K562 (cell line): Measurements from ENCODE around the gene BZW2. TPM values are rescaled to one million over a fixed set of nuclear protein-coding genes. Genes with fewer than 3 reads are reported as not detected.

ENCODE experiments used
- ARID1B ChIP-seq: fragments of 450-650 bp; IDR thresholded peaks from 2 replicates; pipeline ENCODE4 v1.6.1; 2016; ENCODE audit warnings: antibody characterized with exemption, mild to moderate bottlenecking, inconsistent platforms
- CEBPB ChIP-seq: fragments of 450-650 bp; IDR thresholded peaks from 2 replicates; pipeline ENCODE4 v1.6.1; 2016; ENCODE audit warnings: missing genetic modification characterization, missing compliant biosample characterization
- ETV6 ChIP-seq, 3 experiments: fragments of 150-350 bp in 1 of 3; sonication (generic) in 1 of 3; formaldehyde crosslinking in 1 of 3; IDR thresholded peaks; 2 replicates each; pipeline versions ENCODE4 v1.6.1 to v1.8.0; 2014 to 2022; ENCODE audit warnings: borderline replicate concordance in 2 of 3, low read depth in 2 of 3, antibody characterized with exemption in 1 of 3, low read length in 1 of 3, mild to moderate bottlenecking in 1 of 3, missing genetic modification reagents in 1 of 3
- HDAC3 ChIP-seq: fragments of 450-650 bp; IDR thresholded peaks from 2 replicates; pipeline ENCODE4 v1.6.1; 2018; ENCODE audit warnings: borderline replicate concordance, mild to moderate bottlenecking, moderate library complexity; ENCODE audit not compliant: partially characterized antibody
- HNRNPK ChIP-seq: fragments of 200-400 bp; formaldehyde crosslinking; IDR thresholded peaks from one replicate; pipeline ENCODE4 v1.6.1; 2018; ENCODE audit warnings: mild to moderate bottlenecking, low read depth, low read length; ENCODE audit not compliant: poor library complexity, severe bottlenecking
- MAFF ChIP-seq: IDR thresholded peaks from 2 replicates; pipeline ENCODE4 v1.6.1; 2012; ENCODE audit warnings: low read length, improper control_type of control experiment
- MAZ ChIP-seq, 2 experiments: fragments of 450-650 bp in 1 of 2; sonication (generic) in 1 of 2; formaldehyde crosslinking; IDR thresholded peaks in 1 of 2; conservative IDR thresholded peaks in 1 of 2; 2 replicates each; pipeline versions ENCODE4 v1.4.0 to v1.5.0; 2020; ENCODE audit warnings: mild to moderate bottlenecking in 1 of 2, missing genetic modification reagents in 1 of 2
- POLR2A ChIP-seq: fragments of 450-650 bp; conservative IDR thresholded peaks from 2 replicates; pipeline ENCODE4 v1.6.1; 2016
- SMAD2 ChIP-seq: fragments of 150-350 bp; IDR thresholded peaks from 2 replicates; pipeline ENCODE4 v1.6.1; 2014; ENCODE audit warnings: low read depth, mild to moderate bottlenecking, low read length
- SNRNP70 ChIP-seq: fragments of 200-400 bp; formaldehyde crosslinking; optimal IDR thresholded peaks from 2 replicates; pipeline ENCODE3; 2017; ENCODE audit warnings: low read depth, low read length
- SPI1 ChIP-seq: IDR thresholded peaks from 2 replicates; pipeline ENCODE4 v1.6.1; 2011; ENCODE audit warnings: low read depth, low read length, control low read depth, borderline replicate concordance
- ZBED1 ChIP-seq: IDR thresholded peaks from 2 replicates; pipeline ENCODE4 v1.6.1; 2014
- ZNF124 ChIP-seq: sonication (generic); formaldehyde crosslinking; IDR thresholded peaks from 2 replicates; pipeline ENCODE4 v1.8.1; 2022; ENCODE audit warnings: missing genetic modification reagents
- ZNF274 ChIP-seq: IDR thresholded peaks from 2 replicates; pipeline ENCODE4 v1.6.1; 2011; ENCODE audit warnings: low read depth, mild to moderate bottlenecking, low read length, moderate library complexity, borderline replicate concordance
- polyA plus RNA-seq, 8 experiments: library from polyadenylated mRNA; depleted of rRNA in 4 of 8; stranded (reverse) in 5 of 8; unstranded in 3 of 8; fragments of >200 nt; fragmentation: Nextera tagmentation in 2 of 8; fragmentation: Illumina TruSeq in 1 of 8; extraction: Ambion mirVana in 2 of 8; extraction: Trizol in 1 of 8; gene quantifications; 2 replicates each; pipeline versions ENCODE4 v1.2.1 to v1.2.3, GENCODE V29; 2011 to 2014; ENCODE audit warnings: inconsistent platforms in 1 of 8, missing spikeins in 1 of 8
- total RNA-seq, 7 experiments: library from RNA; depleted of rRNA in 6 of 7; stranded (reverse); fragments of >200 nt in 6 of 7; fragmentation: Illumina TruSeq in 2 of 7; extraction: Trizol in 2 of 7; gene quantifications; 2 replicates each; pipeline versions ENCODE4 v1.2.1 to v1.2.3, GENCODE V29; 2011 to 2021; ENCODE audit warnings: low replicate concordance in 1 of 7
- TF ChIP-seq, protein P1 (sequence below): fragments of 250-450 bp; sonication (Bioruptor Pico); IDR thresholded peaks from 2 replicates; pipeline ENCODE4 v1.5.0; 2021
- TF ChIP-seq, protein P2 (sequence below): IDR thresholded peaks from 2 replicates; pipeline ENCODE4 v1.6.1; 2016; ENCODE audit warnings: missing genetic modification characterization, missing compliant biosample characterization
- TF ChIP-seq, protein P3 (sequence below), 2 experiments: fragments of 450-650 bp; IDR thresholded peaks; 2 replicates each; pipeline ENCODE4 v1.6.1; 2016; ENCODE audit warnings: mild to moderate bottlenecking in 2 of 2, borderline replicate concordance in 1 of 2, low read depth in 1 of 2, moderate library complexity in 1 of 2

Gene BZW2
- total and polyA plus RNA-seq, 9 of the 15 experiments (the other 6 are each of a cell fraction or from before 2014, with no cell fraction given), result 140 to 316 (median 173) TPM

DNA sequence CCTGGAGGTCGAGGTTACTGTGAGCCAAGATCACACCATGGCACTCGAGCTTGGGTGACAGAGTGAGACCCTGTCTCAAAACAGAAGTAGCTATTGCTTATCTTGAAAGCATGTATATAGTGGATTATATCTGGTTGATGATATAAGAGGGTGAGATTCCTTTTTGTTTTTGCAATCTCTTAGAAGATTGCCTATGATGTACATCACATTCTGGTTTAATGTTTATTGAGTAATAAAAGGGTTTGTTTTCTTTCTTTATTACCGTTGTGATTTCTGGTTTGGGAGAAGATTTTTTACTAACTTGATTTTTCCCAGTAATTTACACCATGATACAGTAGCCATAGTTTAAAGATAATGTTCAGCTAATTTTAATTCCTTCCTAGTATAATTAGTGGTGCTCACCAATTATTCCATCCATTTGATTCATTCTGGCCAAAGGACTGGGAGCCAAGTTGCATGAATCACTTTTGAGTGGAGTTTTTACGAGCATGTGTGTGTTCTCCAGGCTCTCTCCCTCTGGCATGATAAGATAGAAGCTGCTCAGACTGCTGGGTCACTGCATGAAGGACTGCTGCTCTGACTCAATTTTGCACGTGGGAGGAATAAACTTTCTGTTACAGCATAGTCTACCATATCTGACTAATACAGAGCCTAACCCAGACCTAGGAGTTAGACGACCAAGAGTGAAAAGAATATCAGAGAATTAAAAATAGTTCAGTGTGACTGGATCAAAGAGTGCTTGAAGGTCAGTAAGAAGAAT is 94.1 kb downstream of the BZW2 start (continued):
- TF ChIP-seq MAZ (CRISPR knock-in tag; conservative IDR thresholded peaks at IDR 0.05 in 1 of 2, IDR thresholded peaks at IDR 0.05 in 1 of 2) (0 out of 4 replicates have a peak, but pooled peaks of 1 of the 2 experiments have one; percentile 46), SMAD2 (no peak), POLR2A (no peak), ARID1B (peak; percentile 98), CEBPB (tag) (peak; percentile 84), ETV6 (IDR thresholded peaks at IDR 0.05; ENCODE audit: borderline replicate concordance in 1 of 2, low read depth in 2 of 2, low read length in 1 of 2) (no peak), ETV6 (CRISPR knock-in tag; IDR thresholded peaks at IDR 0.05; ENCODE audit: borderline replicate concordance) (no peak), SNRNP70 (no peak), HDAC3 (peak; percentile 94), ZBED1 (peak; percentile 71; the same call in 1 of the 2 replicates), ZNF124 (CRISPR knock-in tag) (no peak), MAFF (peak; percentile 78), HNRNPK (no peak), ZNF274 (peak; percentile 33; the same call in 1 of the 2 replicates), SPI1 (no peak)
- TF ChIP-seq, protein P1, sequence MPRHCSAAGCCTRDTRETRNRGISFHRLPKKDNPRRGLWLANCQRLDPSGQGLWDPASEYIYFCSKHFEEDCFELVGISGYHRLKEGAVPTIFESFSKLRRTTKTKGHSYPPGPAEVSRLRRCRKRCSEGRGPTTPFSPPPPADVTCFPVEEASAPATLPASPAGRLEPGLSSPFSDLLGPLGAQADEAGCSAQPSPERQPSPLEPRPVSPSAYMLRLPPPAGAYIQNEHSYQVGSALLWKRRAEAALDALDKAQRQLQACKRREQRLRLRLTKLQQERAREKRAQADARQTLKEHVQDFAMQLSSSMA (CRISPR knock-in tag), result no peak
- TF ChIP-seq, protein P2, sequence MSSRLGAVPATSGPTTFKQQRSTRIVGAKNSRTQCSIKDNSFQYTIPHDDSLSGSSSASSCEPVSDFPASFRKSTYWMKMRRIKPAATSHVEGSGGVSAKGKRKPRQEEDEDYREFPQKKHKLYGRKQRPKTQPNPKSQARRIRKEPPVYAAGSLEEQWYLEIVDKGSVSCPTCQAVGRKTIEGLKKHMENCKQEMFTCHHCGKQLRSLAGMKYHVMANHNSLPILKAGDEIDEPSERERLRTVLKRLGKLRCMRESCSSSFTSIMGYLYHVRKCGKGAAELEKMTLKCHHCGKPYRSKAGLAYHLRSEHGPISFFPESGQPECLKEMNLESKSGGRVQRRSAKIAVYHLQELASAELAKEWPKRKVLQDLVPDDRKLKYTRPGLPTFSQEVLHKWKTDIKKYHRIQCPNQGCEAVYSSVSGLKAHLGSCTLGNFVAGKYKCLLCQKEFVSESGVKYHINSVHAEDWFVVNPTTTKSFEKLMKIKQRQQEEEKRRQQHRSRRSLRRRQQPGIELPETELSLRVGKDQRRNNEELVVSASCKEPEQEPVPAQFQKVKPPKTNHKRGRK, result no peak
- TF ChIP-seq, protein P3, sequence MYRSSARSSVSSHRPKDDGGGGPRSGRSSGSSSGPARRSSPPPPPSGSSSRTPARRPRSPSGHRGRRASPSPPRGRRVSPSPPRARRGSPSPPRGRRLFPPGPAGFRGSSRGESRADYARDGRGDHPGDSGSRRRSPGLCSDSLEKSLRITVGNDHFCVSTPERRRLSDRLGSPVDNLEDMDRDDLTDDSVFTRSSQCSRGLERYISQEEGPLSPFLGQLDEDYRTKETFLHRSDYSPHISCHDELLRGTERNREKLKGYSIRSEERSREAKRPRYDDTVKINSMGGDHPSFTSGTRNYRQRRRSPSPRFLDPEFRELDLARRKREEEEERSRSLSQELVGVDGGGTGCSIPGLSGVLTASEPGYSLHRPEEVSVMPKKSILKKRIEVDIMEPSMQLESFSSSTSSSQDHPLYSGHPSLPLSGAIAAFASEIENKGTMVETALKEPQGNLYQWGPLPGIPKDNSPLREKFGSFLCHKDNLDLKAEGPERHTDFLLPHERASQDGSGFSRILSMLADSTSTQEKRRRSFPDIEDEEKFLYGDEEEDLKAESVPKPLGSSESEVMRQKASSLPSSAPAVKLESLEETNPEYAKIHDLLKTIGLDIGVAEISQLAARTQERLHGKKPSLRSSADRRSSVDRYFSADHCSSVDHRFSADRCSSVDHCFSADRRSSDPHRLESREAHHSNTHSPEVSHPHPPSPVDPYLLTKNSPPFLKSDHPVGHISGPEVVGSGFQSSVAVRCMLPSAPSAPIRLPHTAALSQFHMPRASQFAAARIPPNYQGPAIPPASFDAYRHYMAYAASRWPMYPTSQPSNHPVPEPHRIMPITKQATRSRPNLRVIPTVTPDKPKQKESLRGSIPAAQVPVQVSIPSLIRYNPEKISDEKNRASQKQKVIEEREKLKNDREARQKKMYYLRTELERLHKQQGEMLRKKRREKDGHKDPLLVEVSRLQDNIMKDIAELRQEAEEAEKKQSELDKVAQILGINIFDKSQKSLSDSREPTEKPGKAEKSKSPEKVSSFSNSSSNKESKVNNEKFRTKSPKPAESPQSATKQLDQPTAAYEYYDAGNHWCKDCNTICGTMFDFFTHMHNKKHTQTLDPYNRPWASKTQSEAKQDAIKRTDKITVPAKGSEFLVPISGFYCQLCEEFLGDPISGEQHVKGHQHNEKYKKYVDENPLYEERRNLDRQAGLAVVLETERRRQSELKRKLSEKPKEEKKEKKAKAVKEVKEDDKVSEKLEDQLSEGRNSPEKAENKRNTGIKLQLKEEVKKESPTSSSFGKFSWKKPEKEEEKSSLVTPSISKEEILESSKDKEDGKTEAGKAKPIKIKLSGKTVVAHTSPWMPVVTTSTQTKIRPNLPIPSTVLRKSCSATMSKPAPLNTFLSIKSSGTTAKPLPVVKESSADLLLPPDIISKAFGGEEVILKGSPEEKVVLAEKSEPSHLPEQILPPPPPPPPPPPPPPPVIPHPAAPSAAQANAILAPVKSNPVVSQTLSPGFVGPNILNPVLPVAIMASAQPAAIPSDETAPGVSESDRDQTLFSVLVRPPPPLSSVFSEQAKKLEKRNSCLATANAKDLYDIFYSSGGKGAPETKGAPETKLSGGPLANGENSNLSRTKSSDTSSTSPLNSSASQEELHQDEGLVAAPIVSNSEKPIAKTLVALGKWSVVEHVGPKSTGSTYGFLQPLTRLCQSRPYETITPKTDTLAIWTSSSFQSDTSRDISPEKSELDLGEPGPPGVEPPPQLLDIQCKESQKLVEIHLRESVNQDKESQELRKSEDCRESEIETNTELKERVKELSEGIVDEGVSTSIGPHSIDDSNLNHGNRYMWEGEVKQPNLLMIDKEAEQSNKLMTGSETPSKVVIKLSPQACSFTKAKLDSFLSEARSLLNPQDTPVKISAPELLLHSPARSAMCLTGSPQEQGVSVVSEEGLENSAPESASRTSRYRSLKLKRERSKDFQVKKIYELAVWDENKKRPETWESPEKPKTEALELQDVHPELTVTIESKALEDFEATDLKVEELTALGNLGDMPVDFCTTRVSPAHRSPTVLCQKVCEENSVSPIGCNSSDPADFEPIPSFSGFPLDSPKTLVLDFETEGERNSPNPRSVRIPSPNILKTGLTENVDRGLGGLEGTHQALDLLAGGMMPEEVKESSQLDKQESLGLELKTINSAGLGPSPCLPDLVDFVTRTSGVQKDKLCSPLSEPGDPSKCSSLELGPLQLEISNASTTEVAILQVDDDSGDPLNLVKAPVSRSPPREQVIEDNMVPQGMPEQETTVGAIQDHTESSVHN (IDR thresholded peaks at IDR 0.05; ENCODE audit: borderline replicate concordance in 1 of 2, low read depth in 1 of 2), result peak in 1 of 2 experiments; percentile 72; a peak in 2 of 4 replicates
